HG03135 (cell line): ENCODE data around the gene TRDMT1.
"Not testable (repeated sequence)": the region's sequence is repeated elsewhere in the genome, so short reads cannot be mapped to it uniquely, and the experiment has no call there.

Experiments used
- ATAC-seq: cut with Tn5 transposase; IDR thresholded peaks from one replicate; pipeline ENCODE4 v1.9.1; 2021; ENCODE audit warnings: mild to moderate bottlenecking, moderate library complexity; ENCODE audit not compliant: unreplicated experiment

TRDMT1 gene

GRCh38 chr10:17138460-17139042 is 62.9 kb downstream of the TRDMT1 start:
- ATAC-seq = no peak

- ATAC-seq = no peak
Observed at GRCh38 chr10:17134737-17135260, 66.7 kb downstream of the TRDMT1 start.

GRCh38 chr10:17134282-17134681 is 67.2 kb downstream of the TRDMT1 start:
- no peak for ATAC-seq

- no peak for ATAC-seq
Observed at GRCh38 chr10:17129741-17130140, 71.7 kb downstream of the TRDMT1 start, which contains the start of gene CUBN. Gene CUBN (minus strand): TSS chr10:17129811. CDS start chr10:17129765, 46 bp downstream.

- ATAC-seq = no peak
Observed at GRCh38 chr10:17128261-17128660, 73.2 kb downstream of the TRDMT1 start.

GRCh38 chr10:17126327-17126726 is 75.1 kb downstream of the TRDMT1 start:
- no peak for ATAC-seq

GRCh38 chr10:17125206-17125893 is 76.1 kb downstream of the TRDMT1 start:
- no peak for ATAC-seq

- ATAC-seq = no peak
Observed at GRCh38 chr10:17123961-17124360, 77.5 kb downstream of the TRDMT1 start.

GRCh38 chr10:17122726-17123661 is 78.5 kb downstream of the TRDMT1 start:
- ATAC-seq = no peak

GRCh38 chr10:17122052-17122451 is 79.4 kb downstream of the TRDMT1 start:
- no peak for ATAC-seq

- no peak for ATAC-seq
Observed at GRCh38 chr10:17120694-17121093, 80.8 kb downstream of the TRDMT1 start.

GRCh38 chr10:17119845-17120244 is 81.6 kb downstream of the TRDMT1 start:
- ATAC-seq = no peak

- ATAC-seq = no peak
Observed at GRCh38 chr10:17116193-17116592, 85.3 kb downstream of the TRDMT1 start.

GRCh38 chr10:17115683-17116082 is 85.8 kb downstream of the TRDMT1 start:
- ATAC-seq = no peak

GRCh38 chr10:17114878-17115444 is 86.5 kb downstream of the TRDMT1 start:
- not testable (repeated sequence) for ATAC-seq

GRCh38 chr10:17113889-17114540 is 87.5 kb downstream of the TRDMT1 start:
- ATAC-seq = no peak

- no peak for ATAC-seq
Observed at GRCh38 chr10:17113346-17113745, 88.1 kb downstream of the TRDMT1 start.

GRCh38 chr10:17112566-17112965 is 88.9 kb downstream of the TRDMT1 start:
- ATAC-seq = no peak

- no peak for ATAC-seq
Observed at GRCh38 chr10:17109475-17110207, 91.8 kb downstream of the TRDMT1 start.

GRCh38 chr10:17109046-17109445 is 92.4 kb downstream of the TRDMT1 start:
- no peak for ATAC-seq
